Activated CD4-positive, alpha-beta T cell treated with anti-CD3 and anti-CD28 coated beads, Interleukin-2, amount 10 ng/mL, durations not matched to agents 24 days and 14 days (primary cell): ENCODE results near the gene ADAMTS18. TPM values are rescaled to one million over a fixed set of nuclear protein-coding genes. Genes with fewer than 3 reads are reported as not detected.
"Not testable (repeated sequence)": the region's sequence is repeated elsewhere in the genome, so short reads cannot be mapped to it uniquely, and the experiment has no call there.

Experiments used
- DNase-seq: peaks from one replicate; pipeline ENCODE4 v3.0.0; 2022
- H3K27ac Mint-ChIP-seq: one replicate; pipeline ENCODE4 v1.8.0; 2022; ENCODE audit warnings: mild to moderate bottlenecking, mixed read lengths
- H3K27me3 Mint-ChIP-seq: one replicate; pipeline ENCODE4 v1.8.0; 2022; ENCODE audit warnings: mixed read lengths
- H3K36me3 Mint-ChIP-seq: one replicate; pipeline ENCODE4 v1.8.0; 2022; ENCODE audit warnings: low read depth, mild to moderate bottlenecking, mixed read lengths
- H3K4me1 Mint-ChIP-seq: one replicate; pipeline ENCODE4 v1.8.0; 2021; ENCODE audit warnings: mixed read lengths
- H3K4me3 Mint-ChIP-seq: one replicate; pipeline ENCODE4 v1.8.0; 2022; ENCODE audit warnings: mild to moderate bottlenecking, moderate library complexity, mixed read lengths
- H3K9me3 Mint-ChIP-seq: one replicate; pipeline ENCODE4 v1.8.0; 2021; ENCODE audit warnings: mixed read lengths
- intact Hi-C: fragments of 100-400 bp; cut with micrococcal nuclease; formaldehyde crosslinking; loops from one replicate; pipeline ENCODE4 v1.15.1; 2023
- total RNA-seq: library from RNA; stranded (reverse); gene quantifications from 2 replicates; pipeline ENCODE4 v1.2.3, GENCODE V29; 2022

Gene ADAMTS18
- total RNA-seq, 1 donor from 2014 or later = not detected

- Mint-ChIP-seq H3K4me1 (no peaks in the 10 kb centered on the region), H3K27ac (no peak overlapping the region), H3K4me3 (no peak overlapping the region), H3K27me3 (no peaks in the 10 kb centered on the region), H3K36me3 (no peaks in the 10 kb centered on the region), H3K9me3 (no peaks in the 10 kb centered on the region)
- no peak for DNase-seq
- intact Hi-C loops = no loop called here
Measured at GRCh38 chr16:77290451-77291115, 144.3 kb downstream of the ADAMTS18 start.

DNA sequence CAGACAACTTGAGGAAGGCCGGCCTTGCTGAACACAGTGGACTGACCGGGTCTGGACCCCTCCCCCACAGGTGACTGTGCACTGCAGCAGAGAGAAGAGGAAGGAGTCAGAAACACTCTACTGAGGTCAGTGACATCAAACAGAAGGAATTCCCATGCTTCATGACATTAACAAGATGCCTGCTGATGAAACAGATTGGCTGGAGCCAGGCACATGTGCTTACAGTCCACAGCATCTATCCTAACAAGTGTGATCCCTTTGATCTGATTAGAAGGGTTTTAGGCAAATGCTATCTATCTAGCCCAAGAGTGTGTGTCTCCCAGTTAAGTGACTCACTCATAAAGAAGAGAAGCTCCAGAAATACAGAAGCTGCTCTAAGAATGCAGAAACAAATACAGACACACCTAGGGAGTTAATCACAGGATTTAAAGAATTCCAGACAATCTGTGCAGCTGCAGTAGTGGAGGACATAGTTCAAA lies 145.5 kb downstream of the ADAMTS18 start:
- no peak overlapping the region for H3K4me3 Mint-ChIP-seq
- no peaks in the 10 kb centered on the region for H3K9me3 Mint-ChIP-seq
- no peaks in the 10 kb centered on the region for H3K36me3 Mint-ChIP-seq
- no peak for DNase-seq
- H3K27ac Mint-ChIP-seq = no peak overlapping the region
- intact Hi-C loops = no loop called here
- no peaks in the 10 kb centered on the region for H3K27me3 Mint-ChIP-seq
- H3K4me1 Mint-ChIP-seq = no peaks in the 10 kb centered on the region

DNA sequence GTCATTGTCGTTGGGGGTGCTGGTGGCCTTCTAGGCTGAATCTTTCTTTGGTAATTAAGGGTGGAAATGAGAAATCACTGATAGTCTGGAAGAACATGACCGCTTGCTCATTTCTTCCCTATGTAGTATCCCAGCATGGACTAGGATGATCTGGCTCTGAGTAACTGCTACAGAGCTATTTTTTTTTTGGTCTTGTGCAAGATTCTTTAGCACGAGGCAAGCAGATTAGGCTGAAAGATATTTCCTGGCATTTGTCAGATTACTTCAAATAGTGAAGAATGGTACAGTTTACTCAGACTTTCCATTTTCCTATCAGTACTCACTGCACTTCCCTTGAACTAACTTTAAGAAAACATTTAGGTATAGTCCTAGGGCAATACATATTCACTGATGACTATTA lies 146.6 kb downstream of the ADAMTS18 start:
- Mint-ChIP-seq H3K27me3 (no peaks in the 10 kb centered on the region), H3K27ac (no peak overlapping the region), H3K9me3 (no peaks in the 10 kb centered on the region), H3K4me1 (no peaks in the 10 kb centered on the region), H3K36me3 (no peaks in the 10 kb centered on the region), H3K4me3 (no peak overlapping the region)
- DNase-seq = no peak
- intact Hi-C loops = no loop called here

GRCh38 chr16:77285676-77286075 lies 149.2 kb downstream of the ADAMTS18 start:
- H3K36me3 Mint-ChIP-seq = no peaks in the 10 kb centered on the region
- no peak for DNase-seq
- H3K27me3 Mint-ChIP-seq = no peaks in the 10 kb centered on the region
- H3K4me3 Mint-ChIP-seq = no peak overlapping the region
- no peak overlapping the region for H3K27ac Mint-ChIP-seq
- no peaks in the 10 kb centered on the region for H3K4me1 Mint-ChIP-seq
- H3K9me3 Mint-ChIP-seq = no peaks in the 10 kb centered on the region
- intact Hi-C loops = no loop called here

DNA sequence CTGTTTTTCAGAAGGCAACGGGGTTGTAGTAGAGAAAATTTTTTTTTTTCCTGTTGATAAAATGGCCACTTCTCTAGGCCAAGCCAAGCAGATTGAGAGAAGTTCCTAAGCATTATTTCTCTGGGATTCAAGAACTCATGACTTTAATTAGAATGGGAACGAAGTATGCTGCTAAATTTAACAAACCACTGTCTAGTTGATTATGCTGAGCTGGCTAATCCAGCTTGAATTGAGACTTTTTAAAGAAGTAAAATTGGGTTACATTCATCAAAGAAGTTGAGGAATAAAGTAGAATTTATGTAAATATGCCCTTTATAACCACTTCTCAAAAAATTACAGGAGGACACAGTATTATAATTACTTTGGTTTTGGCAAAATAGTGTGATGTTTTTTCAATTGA lies 152.5 kb downstream of the ADAMTS18 start:
- intact Hi-C loops = no loop called here
- no peaks in the 10 kb centered on the region for H3K4me1 Mint-ChIP-seq
- no peak overlapping the region for H3K27ac Mint-ChIP-seq
- H3K9me3 Mint-ChIP-seq = no peaks in the 10 kb centered on the region
- no peak overlapping the region for H3K4me3 Mint-ChIP-seq
- DNase-seq = no peak
- H3K27me3 Mint-ChIP-seq = no peaks in the 10 kb centered on the region
- H3K36me3 Mint-ChIP-seq = no peaks in the 10 kb centered on the region

- H3K4me3 Mint-ChIP-seq, H3K4me1 Mint-ChIP-seq, H3K27ac Mint-ChIP-seq, H3K27me3 Mint-ChIP-seq, DNase-seq, H3K9me3 Mint-ChIP-seq, H3K36me3 Mint-ChIP-seq, intact Hi-C loops: not testable (repeated sequence)
Measured at GRCh38 chr16:77279316-77279715, 155.5 kb downstream of the ADAMTS18 start.

DNA sequence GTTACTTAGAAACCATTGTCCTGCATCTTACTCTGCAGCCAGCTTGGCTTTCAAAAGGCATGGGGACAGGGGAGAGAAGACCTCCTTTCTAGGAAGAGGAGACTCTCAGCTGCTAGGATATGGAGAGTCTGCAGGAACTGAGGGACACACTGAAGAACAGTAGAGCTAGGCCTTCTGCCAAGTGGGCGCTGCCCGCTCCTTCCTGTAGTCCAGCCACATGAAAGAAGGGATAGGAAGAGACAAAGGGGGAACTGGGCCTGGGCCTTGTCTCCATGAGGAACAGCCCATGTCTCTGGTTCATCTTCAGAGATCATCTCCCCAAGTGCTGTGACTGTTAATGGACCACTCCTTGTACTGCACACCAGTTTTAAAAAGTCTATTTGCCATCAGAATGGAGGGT lies 157.3 kb downstream of the ADAMTS18 start:
- H3K4me1 Mint-ChIP-seq = no peaks in the 10 kb centered on the region
- H3K27ac Mint-ChIP-seq = no peak overlapping the region
- no peaks in the 10 kb centered on the region for H3K36me3 Mint-ChIP-seq
- no peaks in the 10 kb centered on the region for H3K9me3 Mint-ChIP-seq
- no peak for DNase-seq
- intact Hi-C loops = no loop called here
- peaks cover 4% of the 10 kb centered on the region for H3K27me3 Mint-ChIP-seq
- no peak overlapping the region for H3K4me3 Mint-ChIP-seq

DNA sequence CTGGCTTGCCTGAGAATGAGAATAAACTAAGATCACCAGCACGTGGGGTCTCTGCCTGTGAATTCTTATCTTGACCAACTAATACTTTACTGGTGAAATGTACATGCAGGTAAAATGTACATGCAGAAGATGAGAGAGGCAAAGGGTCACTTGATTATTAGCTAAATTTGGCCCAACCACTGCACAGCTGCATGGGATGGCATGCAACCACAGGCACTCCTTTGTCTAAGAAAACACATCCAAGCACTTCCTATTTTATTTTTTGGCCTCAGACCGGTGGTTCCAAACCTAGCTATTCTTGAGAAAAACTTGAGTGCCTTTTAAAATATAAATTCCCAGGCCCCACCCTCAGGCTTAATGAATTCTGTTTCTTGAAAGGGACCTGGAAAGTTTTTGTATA lies 157.7 kb downstream of the ADAMTS18 start:
- H3K27ac Mint-ChIP-seq = no peak overlapping the region
- H3K9me3 Mint-ChIP-seq = no peaks in the 10 kb centered on the region
- H3K4me1 Mint-ChIP-seq = no peaks in the 10 kb centered on the region
- H3K4me3 Mint-ChIP-seq = no peak overlapping the region
- no peak for DNase-seq
- intact Hi-C loops = no loop called here
- peaks cover 5% of the 10 kb centered on the region for H3K27me3 Mint-ChIP-seq
- H3K36me3 Mint-ChIP-seq = no peaks in the 10 kb centered on the region

- no peaks in the 10 kb centered on the region for H3K9me3 Mint-ChIP-seq
- no peaks in the 10 kb centered on the region for H3K36me3 Mint-ChIP-seq
- H3K27ac Mint-ChIP-seq = no peak overlapping the region
- DNase-seq = no peak
- no peak overlapping the region for H3K4me3 Mint-ChIP-seq
- intact Hi-C loops = no loop called here
- H3K4me1 Mint-ChIP-seq = no peaks in the 10 kb centered on the region
- peaks cover 5% of the 10 kb centered on the region for H3K27me3 Mint-ChIP-seq
Measured at GRCh38 chr16:77276661-77277060, 158.2 kb downstream of the ADAMTS18 start.

GRCh38 chr16:77275303-77275702 lies 159.5 kb downstream of the ADAMTS18 start:
- intact Hi-C loops, H3K9me3 Mint-ChIP-seq, H3K4me1 Mint-ChIP-seq, H3K4me3 Mint-ChIP-seq, H3K27me3 Mint-ChIP-seq, H3K36me3 Mint-ChIP-seq, DNase-seq, H3K27ac Mint-ChIP-seq: not testable (repeated sequence)

GRCh38 chr16:77273815-77274214 lies 161.0 kb downstream of the ADAMTS18 start:
- H3K36me3 Mint-ChIP-seq = no peaks in the 10 kb centered on the region
- no peak overlapping the region for H3K27ac Mint-ChIP-seq
- H3K9me3 Mint-ChIP-seq = no peaks in the 10 kb centered on the region
- intact Hi-C loops = no loop called here
- no peaks in the 10 kb centered on the region for H3K4me1 Mint-ChIP-seq
- H3K27me3 Mint-ChIP-seq = peaks cover 5% of the 10 kb centered on the region
- no peak overlapping the region for H3K4me3 Mint-ChIP-seq
- DNase-seq = no peak

DNA sequence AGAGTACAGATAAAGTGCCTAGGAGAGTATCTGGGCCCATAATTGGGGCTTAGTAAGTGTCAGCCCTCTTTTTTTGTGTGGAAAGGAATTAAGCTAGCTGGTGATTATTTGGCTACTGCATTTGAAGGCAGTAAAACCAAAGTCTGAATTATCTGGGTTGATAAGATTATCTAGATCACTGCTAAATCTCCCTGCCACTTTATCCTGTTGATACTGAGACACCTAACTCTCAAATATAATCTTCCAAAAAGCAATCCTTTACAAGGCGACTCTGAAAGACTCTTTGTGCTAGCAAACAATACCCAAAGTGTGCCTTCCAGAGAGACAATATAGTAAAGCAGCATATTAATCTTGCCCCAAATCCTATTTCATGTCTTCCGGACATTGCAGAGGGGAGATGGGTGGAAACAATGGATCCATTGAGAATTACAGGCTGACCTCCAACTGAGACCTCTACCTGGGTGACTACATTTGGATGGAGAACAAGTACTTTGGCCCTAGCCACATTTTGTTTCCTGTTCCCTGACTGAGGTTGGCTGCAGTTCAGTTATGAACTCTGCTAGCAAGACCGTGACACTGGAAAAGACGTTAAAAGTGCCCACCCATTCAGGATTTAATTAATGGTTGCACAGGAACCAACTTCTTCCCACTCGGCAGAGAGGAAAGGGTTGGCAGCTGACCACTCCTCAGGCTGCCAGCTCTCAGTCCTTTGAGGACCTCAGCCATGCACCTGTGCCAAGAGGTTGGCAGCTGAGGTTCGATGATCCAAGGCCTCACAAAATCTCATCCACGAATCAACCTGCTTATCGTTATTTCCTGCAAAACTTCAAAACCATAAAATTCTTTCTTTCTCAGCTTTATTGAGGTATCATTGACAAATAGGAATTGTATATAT lies 163.1 kb downstream of the ADAMTS18 start:
- no peak for DNase-seq
- intact Hi-C loops = no loop called here
- Mint-ChIP-seq H3K27me3 (peaks cover 9% of the 10 kb centered on the region), H3K4me1 (no peaks in the 10 kb centered on the region), H3K4me3 (no peak overlapping the region), H3K27ac (no peak overlapping the region), H3K36me3 (no peaks in the 10 kb centered on the region), H3K9me3 (no peaks in the 10 kb centered on the region)

- H3K4me1 Mint-ChIP-seq, H3K9me3 Mint-ChIP-seq, intact Hi-C loops, H3K36me3 Mint-ChIP-seq, H3K27ac Mint-ChIP-seq, DNase-seq, H3K4me3 Mint-ChIP-seq: not testable (repeated sequence)
- peaks cover 15% of the 10 kb centered on the region for H3K27me3 Mint-ChIP-seq
Measured at GRCh38 chr16:77266185-77266584, 168.6 kb downstream of the ADAMTS18 start.

- intact Hi-C loops = no loop called here
- peaks cover 19% of the 10 kb centered on the region for H3K27me3 Mint-ChIP-seq
- no peaks in the 10 kb centered on the region for H3K4me1 Mint-ChIP-seq
- no peaks in the 10 kb centered on the region for H3K36me3 Mint-ChIP-seq
- H3K9me3 Mint-ChIP-seq = peaks cover 3% of the 10 kb centered on the region
- no peak overlapping the region for H3K4me3 Mint-ChIP-seq
- no peak overlapping the region for H3K27ac Mint-ChIP-seq
- DNase-seq = no peak
Measured at GRCh38 chr16:77262971-77263370, 171.9 kb downstream of the ADAMTS18 start.
